Activated CD4-positive, alpha-beta T cell treated with anti-CD3 and anti-CD28 coated beads, Interleukin-2, amount 50 U/mL, for 16 hours (primary cell): Measurements from ENCODE around the gene HNRNPC.
"Not testable (repeated sequence)": the region's sequence is repeated elsewhere in the genome, so short reads cannot be mapped to it uniquely, and the experiment has no call there.

ENCODE experiments used
- DNase-seq: peaks from one replicate; pipeline ENCODE4 v3.0.0-alpha.2; 2020

Gene HNRNPC

DNA sequence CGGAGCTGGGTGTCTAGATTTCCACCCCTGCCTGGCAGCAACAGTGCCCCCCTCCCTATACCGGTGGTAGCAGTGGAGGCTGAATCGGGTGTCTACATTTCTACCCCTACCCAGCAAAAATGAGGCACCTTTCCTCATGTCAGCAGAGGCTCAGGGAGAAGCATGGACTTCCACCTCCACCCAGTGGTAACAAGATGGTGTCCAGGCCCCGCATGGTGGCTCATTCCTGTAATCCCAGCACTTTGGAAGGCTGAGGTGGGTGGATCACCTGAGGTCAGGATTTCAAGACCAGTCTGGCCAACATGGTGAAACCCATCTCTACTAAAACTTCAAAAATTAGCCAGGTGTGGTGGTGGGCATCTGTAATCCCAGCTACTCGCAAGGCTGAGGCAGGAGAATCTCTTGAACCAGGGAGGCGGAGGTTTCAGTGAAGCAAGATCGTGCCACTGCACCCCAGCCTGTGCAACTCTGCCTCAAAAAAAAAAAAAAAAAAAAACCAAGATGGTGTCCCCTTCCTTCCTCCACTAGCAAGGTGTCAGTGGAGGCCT is 77.9 kb downstream of the HNRNPC start:
- DNase-seq: no peak

DNA sequence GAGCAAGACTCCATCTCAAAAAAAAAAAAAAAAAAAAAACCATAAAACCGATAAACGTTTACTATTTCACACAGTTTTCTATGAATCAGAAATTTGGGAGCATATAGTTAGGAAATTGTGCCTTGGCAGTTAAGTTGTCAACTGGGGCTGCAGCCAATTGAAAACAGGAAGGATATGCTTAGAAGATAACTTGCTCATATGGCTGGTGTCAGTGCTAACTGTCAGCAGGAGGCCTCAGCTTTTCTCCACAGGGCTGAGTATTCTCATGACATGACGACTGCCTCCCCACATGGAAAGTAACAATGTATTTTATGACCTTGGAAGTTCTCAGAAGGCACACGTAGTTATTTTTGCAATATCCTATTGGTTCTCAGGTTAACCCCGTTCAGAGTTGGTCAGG is 83.8 kb downstream of the HNRNPC start:
- DNase-seq: no peak

DNA sequence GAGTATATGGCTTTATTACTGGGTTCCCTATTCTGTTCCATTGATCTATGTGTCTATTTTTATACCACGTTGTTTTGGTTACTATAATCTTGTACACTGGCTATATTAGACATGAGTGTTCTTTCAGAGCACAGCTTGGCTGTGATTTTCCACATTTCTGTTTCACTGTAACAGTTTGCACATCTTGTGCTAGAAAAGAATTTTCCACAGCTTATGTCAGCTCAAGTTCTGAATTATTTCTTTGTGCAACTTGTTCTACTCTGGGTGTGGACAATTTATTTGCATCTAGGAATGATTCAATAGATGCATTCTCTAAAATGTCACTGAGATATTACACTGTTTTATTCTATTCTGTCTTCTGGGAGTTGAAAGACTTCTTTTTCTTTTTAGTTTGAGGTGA is 85.0 kb downstream of the HNRNPC start:
- DNase-seq: no peak

DNA sequence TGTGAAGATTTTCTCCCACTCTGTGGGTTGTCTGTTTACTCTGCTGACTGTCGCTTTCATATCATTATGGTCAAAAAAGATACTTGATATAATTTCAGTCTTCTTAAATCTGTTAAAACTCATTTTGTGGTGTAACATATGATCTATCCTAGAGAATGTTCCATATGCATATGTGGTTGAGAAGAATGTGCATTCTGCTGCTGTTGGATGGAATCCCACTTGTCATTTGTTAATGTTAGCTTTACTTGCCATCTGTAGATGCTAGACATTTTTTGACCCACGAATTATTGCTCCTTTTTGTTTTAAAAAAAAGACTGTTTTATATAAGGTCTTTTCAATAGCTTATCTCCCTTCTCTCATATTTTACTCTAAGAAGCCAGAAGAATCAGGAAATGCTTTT is 87.1 kb downstream of the HNRNPC start:
- DNase-seq: no peak

DNA sequence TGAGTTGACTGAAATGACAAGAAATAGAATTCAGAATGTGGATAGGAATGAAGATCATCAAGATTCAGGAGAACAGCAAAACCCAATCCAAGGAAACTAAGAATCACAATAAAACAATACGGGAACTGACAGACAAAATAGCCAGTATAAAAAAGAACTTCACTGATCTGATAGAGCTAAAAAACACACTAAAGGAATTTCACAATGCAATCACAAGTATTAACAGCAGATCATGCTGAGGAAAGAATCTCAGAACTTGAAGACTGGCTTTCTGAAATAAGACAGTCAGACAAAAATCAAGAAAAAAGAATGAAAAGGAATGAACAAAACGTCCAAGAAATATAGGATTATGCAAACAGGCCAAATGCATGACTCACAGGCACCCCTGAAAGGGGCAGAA is 98.1 kb downstream of the HNRNPC start:
- DNase-seq: no peak

DNA sequence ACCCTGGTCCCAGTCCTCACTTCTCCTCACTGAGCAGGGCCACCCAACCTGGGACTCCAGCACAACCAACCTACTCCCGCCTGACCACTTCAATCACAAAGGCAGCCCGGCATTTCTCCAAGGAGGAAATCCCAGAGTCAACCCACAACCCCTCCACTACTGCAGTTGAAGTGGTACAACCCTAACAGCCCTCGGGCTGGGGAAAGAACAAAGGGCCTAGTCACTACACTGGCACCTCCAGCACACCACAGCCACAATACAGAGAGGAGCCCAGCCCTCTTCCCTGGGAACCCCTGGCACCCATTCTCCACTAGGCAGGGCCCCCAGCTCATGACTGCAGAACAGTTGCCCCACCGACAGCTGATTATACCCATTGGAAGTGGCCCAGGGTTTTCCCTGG is 99.7 kb downstream of the HNRNPC start:
- DNase-seq: no peak

DNA sequence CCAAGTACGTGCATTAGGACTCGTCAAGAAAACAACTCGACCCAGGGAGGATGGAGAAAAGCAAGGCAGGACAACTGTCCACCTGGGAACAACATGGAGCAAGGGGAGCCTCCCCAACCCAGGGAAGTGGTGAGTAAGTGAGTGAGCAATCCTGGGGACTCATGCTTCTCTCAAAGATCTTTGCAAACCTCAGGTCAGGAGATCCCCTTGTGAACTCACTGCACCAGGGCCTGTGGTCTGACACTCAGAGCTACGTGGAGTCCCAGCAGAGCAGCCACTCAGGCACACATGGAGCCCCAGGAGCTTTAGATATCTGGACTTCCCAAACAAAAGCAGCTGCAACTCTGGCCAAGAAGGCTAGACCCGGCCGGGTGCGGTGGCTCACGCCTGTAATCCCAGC is 101.2 kb downstream of the HNRNPC start:
- DNase-seq: no peak

DNA sequence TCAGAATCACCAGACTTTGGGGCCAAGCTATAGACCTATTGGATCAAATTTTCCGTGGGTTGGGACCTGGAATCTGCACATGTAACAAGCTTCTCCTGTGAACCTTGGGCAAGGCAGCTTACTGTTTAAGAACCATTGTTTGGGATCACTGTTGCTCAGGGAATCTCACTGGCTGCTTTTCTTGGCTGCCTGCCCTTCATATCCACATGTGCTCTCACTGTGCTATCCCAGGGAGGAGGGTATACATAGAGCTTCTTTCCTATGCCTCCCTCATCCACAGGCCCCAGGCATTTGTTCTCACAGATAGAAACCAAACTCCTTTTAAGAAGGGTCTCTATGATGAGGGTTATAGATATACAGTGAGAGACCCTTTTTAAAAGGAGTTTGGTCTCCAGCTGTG is 103.6 kb downstream of the HNRNPC start:
- DNase-seq: not testable (repeated sequence)

DNA sequence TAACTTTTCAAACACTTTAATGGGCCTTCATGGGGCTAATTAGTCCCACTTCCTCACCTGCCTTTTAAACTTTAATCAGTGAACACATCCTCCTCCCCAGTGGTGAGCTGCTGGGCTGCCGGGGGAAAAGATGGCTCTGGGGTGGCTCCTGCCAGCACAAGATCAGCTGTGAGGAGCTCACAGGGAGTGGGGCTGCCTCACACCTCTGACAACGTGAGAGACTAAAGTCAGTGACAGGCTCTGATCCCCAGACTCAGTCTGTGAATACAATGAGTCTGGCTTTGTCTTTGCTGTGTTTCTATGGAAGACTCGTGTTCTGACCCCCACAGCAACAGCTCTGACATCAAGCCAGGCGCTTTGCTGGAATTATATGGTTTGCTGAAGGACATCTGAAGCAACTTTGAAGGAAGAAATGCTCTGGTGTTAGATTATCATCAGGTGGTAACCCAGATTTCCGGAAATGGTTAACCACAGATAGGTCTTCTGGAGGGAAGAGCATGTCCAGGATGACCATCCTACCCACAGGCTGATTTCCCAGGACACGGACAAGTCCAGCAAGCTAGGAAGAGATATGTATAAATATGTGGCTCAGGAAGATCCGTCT is 104.1 kb downstream of the HNRNPC start:
- DNase-seq: not testable (repeated sequence)

DNA sequence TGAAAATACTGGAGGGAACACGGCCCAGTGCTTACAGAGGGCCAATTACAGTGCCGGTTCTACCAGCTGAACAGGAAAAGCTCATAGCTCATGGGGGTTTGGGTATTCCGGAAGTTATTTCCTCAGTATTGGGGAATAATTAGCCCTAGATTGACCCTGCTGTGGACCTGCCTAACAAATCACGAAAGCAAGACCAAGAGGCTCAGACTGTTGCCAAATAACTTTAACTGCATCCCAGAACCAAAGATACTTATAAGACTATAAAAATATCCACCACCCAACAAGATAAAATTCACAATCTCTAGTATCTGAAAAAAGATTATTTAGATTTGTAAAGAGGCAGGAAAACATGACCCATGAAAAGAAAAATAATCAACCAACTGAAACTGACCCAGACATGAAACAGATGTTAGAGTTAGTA is 105.4 kb downstream of the HNRNPC start:
- no peak for DNase-seq

DNA sequence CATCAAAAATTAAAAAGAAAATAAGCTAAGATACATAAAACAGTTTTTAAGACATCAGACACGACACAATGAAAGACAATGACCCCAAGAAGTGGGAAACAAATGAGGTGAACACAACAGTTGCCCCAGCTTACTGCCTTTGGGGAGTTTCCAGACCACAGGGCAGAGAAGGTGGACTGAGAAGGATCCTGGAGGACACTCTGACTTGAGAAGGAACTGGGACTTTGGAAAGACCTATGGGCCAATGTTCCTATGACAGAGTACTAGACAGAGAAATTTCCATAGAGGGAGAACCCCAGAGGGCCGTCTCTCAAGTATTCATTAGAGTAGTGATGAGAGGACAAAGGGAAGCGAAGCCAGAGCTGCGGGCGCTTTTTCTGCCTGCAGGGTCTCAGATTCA is 107.2 kb downstream of the HNRNPC start:
- DNase-seq: no peak

DNA sequence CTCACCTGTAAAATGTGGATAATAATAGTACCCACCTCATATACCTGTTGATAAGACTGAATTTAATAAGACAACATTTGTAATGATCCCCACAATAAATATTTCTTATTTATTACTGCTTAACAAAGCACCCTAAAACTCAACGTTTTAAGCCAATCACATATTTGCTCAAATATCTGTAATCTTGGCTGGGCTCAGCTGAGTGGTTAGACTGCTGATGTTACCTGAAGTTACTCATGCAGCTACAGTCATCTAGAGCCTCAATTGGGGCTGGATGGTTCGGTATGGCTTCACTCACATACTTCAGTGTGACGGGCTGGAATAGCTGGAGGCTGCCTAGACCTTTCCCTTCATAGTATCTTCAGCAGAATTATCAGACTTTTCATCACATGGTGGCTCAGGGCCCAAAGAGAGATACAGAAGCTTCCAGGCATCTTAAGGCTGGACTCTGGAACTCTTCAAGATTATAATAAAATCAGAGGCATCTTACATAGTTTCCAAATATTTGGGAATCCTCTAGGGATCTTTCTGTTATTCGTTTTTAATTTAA is 109.1 kb downstream of the HNRNPC start:
- no peak for DNase-seq
